RWPE1 (cell line): ENCODE measurements around the gene RPP25.

Source experiments
- CTCF ChIA-PET: fragments of 350-600 bp; sonication (Branson Sonifier 250); formaldehyde crosslinking; extraction: SDS; loops from one replicate; lab custom pipeline; 2021; lab: Yijun Ruan, JAX
- POLR2A ChIA-PET: fragments of 400-600 bp; formaldehyde crosslinking; extraction: SDS; loops from one replicate; lab custom pipeline; 2020; ENCODE audit warnings: antibody characterized with exemption; ENCODE audit not compliant: low non-redundant PET; lab: Yijun Ruan, JAX
- DNase-seq: peaks from one replicate; pipeline ENCODE4 v3.0.0; 2012; ENCODE audit warnings: low spot score
- H3K27ac ChIP-seq: fragments of 450-650 bp; 2 replicates; pipeline ENCODE4 v1.5.1; 2017
- CTCF ChIP-seq: fragments of 450-650 bp; conservative IDR thresholded peaks from 2 replicates; pipeline ENCODE4 v1.5.1; 2017; ENCODE audit warnings: low read depth, mild to moderate bottlenecking

The RPP25 gene, protein sequence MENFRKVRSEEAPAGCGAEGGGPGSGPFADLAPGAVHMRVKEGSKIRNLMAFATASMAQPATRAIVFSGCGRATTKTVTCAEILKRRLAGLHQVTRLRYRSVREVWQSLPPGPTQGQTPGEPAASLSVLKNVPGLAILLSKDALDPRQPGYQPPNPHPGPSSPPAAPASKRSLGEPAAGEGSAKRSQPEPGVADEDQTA

GRCh38 chr15:74956648-74957475 is at the start of gene RPP25:
Gene RPP25, minus strand, starts transcription at chr15:74956772. Its CDS starts 189 bp downstream, at chr15:74956583.
- peak within 1 kb of the TSS; percentile 93 for H3K27ac ChIP-seq
- CTCF ChIA-PET: interaction anchor here (0.5 to 1.4 kb wide), 5 partner anchors 14 to 247 kb away, joined by 3 to 13 read pairs (median 3); no protein-coding TSS in a partner anchor
- peak; percentile 87 for DNase-seq
- TF ChIP-seq CTCF: no peak
- POLR2A ChIA-PET: interaction anchor here (0.5 to 1.2 kb wide), 6 partner anchors 11 to 146 kb away, joined by 3 to 4 read pairs (median 3); partner anchors contain the start of gene COX5A

DNA sequence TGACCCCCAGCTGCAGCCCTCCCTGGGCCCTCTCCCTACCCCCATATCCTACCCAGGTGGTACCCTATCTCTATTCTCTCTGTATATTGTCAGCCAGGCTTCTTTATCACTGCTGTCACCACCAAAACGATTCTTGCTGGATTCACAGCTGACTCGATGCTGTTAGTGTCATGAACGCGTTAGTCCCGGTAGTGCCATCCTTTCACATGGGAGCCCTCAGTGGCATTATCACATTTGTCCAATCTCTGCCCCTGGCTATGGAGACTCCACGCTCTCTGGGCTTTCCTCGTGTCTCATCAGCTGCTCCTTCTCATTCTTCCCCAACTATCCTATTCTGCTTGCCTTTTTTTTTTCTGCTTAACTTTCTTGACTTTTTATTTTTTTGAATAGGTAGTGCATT is 45.8 kb upstream of the RPP25 start:
- DNase-seq: no peak
- POLR2A ChIA-PET: no interaction called here
- CTCF ChIA-PET: no interaction called here
- no peak for TF ChIP-seq CTCF
- H3K27ac ChIP-seq: no peak overlapping the region

- ChIA-PET POLR2A (no interaction called here), CTCF (no interaction called here)
- H3K27ac ChIP-seq: no peak overlapping the region
- TF ChIP-seq CTCF: no peak
- DNase-seq: no peak
Observed at GRCh38 chr15:75001310-75001709, 44.7 kb upstream of the RPP25 start.

DNA sequence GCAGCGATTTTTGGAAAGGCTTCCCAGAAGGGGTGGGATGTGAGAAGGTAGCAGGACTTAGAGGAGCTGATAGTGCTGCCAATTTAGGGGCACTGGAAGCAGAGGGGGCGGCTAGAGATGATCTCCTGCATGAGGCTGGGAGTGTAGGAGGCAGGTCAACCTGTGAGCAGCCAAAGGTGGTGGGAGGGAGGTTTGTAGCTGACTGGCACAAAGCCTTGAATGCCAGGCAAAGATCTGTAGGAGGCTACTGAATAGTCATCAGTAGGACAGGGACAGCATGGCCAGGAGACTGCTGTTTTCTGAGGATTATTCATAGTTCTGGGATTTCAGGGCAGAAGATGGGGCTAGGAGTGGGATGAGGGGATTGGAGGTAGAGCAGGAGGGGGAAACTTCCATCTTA is 41.0 kb upstream of the RPP25 start:
- POLR2A ChIA-PET: no interaction called here
- H3K27ac ChIP-seq: no peak overlapping the region
- DNase-seq: no peak
- no peak for TF ChIP-seq CTCF
- CTCF ChIA-PET: interaction anchor here (0.8 kb wide), 1 partner anchor 10 kb away, joined by 4 read pairs; no protein-coding TSS in a partner anchor

DNA sequence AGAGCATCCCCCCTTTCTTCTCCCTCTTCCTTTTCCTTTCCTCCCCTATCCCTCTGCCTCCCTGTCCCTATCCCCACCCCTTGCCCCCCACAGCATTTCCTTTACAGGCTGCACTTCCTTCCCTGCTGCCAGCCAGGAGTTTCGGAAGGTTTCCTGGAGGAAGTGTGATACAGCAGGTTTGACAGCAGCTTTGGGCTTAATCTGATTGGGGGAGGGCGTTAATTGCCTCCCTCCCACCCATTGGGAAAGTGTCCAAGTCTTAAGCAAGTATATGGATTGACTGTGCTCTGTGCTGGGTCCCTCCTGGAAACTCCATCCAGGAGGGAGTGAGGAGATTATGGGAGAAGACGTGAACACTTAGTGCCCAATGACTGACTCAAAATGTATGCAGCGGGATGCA is 40.6 kb upstream of the RPP25 start:
- H3K27ac ChIP-seq: no peak overlapping the region
- ChIA-PET POLR2A (no interaction called here), CTCF (interaction anchor here (0.8 kb wide), 1 partner anchor 9 kb away, joined by 4 read pairs; no protein-coding TSS in a partner anchor)
- no peak for TF ChIP-seq CTCF
- no peak for DNase-seq
